HG02840 (cell line): ENCODE measurements around the gene MAP2K5.

ENCODE experiments used
- ATAC-seq: cut with Tn5 transposase; IDR thresholded peaks from one replicate; pipeline ENCODE4 v1.9.1; 2021; ENCODE audit warnings: mild to moderate bottlenecking, moderate library complexity, moderate number of reproducible peaks; ENCODE audit not compliant: unreplicated experiment, low FRiP score

MAP2K5 gene

DNA sequence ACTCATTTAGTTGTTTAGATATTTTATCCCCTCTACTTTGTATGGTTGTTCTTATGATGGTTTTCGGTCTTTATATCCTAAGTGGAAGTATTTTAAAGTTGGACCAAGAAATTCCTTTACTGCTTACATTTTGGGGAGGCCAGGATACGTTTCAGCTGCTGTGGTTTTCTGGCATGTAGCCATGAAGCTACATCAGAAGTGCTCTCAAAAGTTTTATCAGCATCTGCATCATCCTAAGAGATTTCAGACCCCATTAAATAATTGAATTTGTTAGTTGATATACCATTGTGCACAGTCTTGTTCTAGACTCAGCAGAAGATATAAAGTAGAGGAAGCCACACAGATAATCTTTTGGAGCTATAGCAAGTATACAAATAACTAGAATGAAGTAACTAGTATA, 232.7 kb downstream of the MAP2K5 start:
- ATAC-seq: no peak

DNA sequence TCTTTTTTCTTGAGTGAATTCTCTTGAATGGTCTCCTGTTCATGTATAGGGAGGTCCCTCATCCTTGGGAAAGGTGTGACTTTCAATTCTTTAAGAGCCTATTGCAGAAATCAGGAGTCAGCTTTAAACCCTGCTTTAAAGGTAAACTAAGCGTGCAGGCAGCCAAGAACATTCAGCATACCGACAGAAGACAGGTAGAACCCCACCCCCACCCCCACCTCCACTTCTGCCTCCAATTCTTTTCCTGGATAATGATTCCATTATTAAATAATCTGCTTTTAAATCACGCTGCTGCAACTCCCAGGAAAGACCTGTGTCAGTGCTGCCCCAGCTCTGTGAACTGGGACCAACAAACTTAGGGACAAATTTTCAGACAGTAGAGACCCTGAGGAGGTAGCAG, 233.5 kb downstream of the MAP2K5 start:
- ATAC-seq: no peak

DNA sequence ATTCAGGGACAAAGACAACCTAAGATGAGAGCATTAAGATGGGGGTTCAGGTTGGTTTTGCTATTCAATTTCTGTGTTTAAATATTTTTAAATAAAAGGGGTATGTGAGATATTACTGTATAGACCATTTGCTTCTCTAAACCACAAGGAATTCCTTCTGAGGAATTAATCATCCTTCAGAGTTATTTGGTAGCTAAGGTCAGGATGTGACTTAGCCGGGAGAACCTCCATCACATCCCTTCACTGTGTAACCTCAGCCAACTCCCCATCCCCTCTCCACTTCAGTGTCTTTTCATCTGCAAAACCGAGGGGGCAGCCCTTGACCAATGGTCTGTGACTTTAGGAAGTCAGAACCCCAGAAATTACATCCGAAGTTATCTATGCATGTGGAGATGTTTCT, 234.1 kb downstream of the MAP2K5 start:
- no peak for ATAC-seq

DNA sequence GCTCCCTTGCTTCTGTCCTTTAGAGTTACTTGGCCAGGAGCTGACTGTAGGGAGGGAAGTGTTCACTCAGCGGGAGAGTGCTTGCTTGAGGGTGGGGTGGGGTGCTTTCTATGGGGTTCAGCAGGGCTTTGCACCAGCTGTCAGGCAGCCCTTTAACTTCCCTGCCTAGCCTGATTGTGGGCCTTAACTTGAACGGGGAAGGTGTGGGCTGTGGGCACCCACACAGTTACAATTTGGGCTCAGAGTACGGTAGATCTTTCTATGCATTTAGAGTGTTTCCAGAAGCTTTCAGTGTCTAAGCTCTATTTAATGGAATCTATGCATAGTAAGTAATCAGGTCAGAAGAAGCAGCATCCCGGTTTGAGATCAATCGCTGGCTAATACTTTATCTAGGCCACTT, 234.6 kb downstream of the MAP2K5 start:
- no peak for ATAC-seq

DNA sequence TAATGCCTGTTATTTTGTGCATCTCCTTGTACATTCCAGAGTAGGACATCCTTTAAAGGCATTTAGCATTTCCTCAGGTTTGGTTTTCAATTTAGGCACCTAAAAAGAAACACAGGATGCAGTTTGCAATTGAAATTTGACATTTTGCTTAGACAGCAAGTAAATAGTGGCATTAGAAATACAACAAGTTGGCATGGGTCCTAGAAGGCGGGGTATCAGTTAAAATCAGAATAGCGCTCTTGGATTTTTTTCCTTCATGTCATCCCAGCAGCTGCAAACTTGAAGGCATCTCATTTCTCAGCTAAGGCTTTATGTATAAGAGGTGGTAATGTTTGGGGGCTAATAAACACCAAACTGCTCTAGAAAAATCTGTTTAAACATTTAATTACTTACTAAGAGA, 235.3 kb downstream of the MAP2K5 start:
- ATAC-seq: no peak

DNA sequence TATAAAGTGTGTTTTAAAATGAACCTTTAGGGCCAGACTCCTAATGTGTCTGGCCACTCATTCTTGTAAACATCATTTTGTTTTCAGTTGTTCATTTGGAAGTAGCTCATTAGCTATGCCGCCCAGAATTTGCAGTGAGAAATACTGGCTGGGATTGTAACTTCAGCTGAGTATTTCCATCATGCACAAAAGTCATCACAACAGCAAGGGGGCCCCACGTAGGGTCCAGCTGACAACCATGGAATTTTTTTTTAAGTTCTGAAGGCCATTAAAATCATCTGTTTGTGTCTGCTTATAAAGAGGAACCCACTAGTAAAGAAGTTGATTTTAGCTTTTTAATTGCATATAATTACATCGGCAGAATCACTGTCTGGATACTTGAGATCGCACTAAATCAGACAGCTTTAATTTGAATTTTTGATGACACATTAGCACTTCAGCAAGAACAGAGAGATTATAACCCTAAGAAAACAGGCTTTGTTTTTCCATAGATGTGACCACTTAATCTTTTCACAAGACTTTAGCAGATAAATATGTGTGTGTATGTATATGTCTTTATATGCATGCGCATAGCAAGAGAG, 236.6 kb downstream of the MAP2K5 start:
- no peak for ATAC-seq

DNA sequence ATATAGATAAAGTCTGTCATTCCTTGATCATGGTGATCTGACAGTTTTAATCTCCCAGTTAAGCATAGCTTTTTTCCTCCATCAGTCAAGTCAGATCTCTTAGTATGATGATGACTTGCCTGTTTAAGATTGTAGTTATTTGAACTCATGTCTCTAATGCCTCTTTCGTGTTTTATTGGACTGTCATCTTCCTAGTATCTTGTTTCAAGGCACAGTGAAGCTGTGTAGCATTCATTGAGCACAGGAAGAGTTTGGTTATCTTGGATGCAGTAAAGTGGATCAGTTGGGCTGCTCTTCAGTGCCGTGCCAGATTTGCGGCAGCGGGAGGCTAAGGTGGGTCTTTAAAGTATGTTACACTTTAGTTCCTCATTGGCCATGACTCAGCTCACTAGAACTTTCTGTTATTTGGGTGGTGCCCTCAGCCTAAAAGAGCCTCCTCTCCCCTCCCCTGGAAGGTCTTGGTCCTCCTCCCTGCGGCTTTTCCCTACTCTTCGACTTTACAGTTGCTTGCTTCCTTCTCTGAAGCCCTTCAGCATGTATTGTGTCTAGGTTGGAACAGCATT, 237.1 kb downstream of the MAP2K5 start:
- ATAC-seq: no peak

DNA sequence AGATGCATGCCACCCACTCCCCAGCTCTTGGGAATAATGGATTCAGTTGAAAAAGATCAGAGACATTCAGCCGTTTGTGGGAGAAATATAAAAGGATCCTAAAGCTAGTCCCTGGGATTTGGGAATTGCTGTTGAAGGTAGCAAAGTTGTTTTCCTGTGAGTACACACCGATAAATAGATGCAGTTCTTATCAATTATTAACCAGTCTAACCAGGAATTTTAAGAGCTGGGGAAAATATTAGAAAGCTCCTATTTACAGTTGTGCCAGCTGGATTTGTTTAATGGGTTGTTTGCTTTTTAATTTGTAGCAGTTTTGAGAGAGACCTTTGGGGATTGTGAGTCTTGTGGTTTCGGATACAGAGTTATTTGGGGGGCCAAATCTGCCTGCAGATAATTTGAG, 238.6 kb downstream of the MAP2K5 start:
- ATAC-seq: no peak

DNA sequence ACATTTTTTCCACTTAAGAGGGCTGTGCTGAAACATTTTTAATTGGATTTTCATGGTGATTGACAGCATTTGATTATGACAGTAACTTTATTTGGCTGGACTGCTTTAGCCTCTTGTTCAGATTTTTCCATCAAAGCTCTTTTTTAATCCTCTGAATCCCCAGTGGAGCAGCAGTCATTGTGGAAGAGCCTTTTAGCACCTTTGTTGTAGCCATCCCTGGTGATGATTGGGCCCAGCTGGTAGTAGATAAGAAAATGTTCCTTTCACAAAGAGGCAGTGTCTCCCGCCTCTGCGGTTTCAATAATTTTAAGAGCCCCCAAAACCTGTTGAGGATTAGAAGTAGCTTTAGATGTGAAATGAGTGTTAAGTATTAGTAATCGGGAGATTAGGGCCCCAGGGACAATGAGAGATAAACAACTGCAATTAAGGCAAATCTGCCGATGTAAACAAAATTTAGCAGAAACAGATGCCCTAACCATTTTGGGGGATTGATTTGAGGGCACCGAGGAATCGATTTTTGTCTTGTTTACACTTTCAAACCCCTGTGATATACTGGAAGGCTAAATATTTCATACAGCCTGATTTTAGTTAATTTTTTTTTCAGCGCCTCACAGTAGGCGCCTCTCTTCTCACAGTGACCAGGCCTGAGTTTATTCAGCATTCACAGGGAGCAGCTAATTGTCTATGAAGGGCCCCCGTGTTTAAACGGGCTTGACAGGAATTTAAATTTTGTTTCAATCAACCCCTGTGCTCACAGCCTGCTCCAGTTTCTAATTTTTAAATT, 239.6 kb downstream of the MAP2K5 start:
- ATAC-seq: no peak

DNA sequence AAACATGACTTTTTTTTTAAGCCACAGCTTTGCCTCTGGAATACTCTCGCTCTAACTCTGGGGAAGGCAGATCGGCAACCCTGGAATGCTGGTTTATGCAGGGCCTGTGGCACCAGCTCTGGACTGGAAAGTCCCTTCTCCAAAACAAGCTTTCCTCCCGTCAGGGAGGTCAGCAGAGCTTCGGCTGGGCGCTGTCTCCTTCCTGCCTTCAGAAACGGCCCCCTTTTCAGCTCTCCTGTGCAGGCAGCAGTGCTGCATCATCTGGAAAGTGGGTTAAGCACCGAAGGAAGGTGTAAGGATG, 240.1 kb downstream of the MAP2K5 start:
- ATAC-seq: no peak

DNA sequence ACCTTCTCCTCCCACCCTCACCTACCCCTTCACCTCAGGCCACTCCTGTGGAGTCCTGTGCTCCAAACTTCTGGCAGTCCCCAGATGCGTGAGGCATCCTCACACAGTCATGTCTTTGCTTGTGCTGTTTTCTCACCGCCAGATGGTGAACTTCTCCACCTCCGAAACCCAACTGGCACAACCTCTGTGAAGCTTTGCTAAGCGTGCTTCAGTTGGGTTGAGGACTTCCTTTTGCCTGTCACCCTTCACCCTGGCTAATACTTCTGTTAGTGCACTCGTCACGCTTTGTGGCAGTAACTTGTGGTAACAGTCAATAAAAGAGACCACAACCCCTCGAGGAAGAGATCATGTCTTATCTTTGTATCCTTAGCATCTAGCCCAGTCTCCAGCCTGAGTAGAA, 240.8 kb downstream of the MAP2K5 start:
- peak; percentile 56 for ATAC-seq

DNA sequence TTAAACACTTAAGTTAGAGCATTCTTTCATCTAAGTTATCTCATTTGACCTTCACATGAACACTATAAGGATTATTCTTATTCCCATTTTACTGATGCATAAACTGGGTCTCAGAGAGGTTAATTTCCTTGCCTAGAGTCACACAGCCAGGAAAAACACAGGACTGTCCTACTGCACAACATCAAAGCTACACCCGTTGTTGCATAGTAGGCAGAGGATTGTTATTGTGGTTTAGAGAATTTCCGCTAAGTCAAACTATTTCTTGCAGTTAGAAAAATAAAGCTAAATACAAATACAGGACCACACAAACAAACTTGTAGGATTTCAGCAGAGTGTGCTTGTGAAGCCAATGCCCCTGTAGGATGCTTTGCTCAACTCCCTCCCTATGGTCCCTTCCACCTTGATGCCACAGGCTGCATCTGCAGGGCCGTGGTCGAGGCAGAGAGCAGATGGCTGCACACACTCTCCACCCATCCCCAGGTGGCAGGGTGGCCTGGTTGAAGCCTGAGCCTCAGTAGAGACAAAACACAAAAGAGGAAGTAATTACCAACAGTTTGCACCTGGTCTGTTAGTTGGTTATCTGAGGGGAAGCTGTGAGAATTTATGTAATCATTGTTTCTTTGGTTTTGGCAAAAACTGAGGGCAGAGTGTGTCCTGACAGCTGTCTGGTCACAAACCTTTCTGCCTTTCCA, 241.7 kb downstream of the MAP2K5 start:
- peak; percentile 72 for ATAC-seq

DNA sequence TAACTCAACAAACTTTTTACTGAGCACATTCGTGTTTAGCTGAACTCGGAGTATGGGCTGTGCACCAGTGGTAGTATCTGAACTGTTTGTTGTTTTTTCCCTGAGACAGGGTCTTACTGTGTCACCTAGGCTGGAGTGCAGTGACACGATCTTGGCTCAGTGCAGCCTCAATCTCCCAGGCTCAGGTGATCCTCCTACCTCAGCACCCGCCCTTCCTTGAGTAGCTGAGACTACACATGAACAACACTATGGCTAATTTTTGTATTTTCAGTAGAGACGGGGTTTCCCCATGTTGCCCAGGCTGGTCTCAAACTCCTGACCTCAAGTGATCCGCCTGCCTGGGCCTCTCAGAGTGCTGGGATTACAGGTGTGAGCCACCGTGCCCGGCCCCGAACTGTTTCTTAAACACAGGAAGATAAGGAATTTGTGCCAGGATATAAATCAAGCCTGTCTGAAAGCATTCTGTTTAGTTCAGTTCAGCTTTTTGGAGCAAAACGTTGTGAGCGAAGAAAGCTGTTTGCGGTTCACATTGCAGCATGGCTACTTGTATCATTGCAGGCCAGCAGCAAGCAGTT, 242.4 kb downstream of the MAP2K5 start:
- no peak for ATAC-seq

DNA sequence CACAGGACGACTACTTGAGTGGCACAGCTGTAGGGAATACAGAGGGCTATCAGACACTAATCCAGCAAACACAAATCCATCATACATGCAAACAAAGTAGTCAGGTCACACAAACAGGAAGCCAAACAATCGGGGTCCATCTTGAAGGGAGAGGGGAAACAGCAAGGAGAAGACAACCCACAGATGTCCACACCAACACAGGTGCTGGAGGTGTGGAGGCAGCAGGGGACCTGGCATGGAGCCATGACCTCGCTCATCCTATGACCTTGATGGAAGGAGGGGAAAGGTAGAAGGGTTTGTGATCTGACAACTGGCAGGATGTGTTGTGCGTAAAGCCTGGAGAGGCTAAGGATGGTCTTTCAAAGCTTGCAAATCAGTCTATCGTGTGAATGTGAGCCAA, 242.9 kb downstream of the MAP2K5 start:
- ATAC-seq: no peak

DNA sequence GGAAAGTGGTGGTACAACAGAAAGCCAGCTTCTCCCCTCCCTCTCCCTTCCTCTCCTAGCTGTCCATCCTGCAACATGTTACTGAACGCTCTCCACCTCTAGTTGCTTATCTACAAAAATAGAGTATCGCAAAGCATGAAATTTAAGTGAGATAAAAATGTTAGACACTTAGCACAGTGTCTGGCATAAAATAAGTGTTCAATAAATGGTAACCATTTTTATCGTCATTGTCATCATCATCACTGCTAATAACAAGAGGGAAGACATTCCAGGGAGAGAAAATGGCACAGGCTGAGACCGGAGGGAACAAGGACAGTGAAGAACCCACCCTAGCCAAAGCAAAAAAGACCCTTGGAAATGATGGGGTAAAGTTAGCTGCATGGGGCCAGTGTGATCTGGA, 244.1 kb downstream of the MAP2K5 start:
- ATAC-seq: no peak

DNA sequence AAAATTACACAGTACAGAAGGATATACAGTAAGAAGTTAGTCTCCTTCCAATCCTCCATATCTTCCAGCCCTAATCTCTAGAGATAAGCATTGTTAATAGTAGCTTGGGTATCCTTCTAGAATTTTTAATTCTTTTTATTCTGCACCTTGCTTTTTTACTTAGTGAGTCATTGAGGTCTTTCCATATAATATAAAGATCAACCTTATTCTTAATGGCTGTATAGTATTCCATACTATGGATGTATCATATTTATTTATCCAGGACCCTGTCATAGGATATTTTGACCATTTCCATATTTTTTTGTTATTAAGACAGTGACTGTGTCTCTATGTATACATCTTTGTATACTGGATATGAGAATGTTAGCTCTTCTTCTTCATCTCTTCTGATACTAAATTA, 246.5 kb downstream of the MAP2K5 start:
- no peak for ATAC-seq

DNA sequence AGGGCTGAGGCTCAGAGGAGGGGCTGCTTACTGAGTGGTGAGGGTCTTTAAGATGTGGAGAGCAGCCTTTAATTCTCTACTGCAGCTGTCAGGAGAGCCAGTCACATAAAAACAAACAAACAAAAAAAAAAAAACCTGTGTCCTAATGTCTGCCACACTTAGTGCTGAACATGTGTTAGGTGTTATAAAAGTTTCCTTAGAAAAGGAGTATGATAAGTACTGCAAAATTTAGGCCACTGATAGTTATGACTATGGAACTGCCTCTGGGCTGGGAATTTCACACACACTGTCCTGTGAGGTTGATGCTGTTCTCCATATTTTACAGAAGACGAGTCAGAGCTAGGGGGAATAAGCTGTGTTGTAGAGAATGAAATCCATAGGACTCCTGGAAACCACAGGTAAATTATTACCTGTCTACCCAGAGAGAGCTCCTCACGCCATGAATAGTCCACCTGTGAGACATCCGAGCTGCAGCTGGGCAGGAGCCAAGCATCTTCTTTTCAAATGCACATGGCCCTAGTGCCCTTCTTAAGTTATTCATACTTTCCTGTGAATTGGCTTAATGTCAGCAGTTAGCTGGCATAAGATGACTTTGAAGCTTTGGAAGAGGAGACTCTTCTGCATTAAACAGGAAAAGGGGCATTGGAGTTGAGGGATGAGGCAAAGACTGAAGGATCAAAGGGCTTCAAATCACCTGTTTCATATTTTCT, 248.3 kb downstream of the MAP2K5 start:
- ATAC-seq: no peak

DNA sequence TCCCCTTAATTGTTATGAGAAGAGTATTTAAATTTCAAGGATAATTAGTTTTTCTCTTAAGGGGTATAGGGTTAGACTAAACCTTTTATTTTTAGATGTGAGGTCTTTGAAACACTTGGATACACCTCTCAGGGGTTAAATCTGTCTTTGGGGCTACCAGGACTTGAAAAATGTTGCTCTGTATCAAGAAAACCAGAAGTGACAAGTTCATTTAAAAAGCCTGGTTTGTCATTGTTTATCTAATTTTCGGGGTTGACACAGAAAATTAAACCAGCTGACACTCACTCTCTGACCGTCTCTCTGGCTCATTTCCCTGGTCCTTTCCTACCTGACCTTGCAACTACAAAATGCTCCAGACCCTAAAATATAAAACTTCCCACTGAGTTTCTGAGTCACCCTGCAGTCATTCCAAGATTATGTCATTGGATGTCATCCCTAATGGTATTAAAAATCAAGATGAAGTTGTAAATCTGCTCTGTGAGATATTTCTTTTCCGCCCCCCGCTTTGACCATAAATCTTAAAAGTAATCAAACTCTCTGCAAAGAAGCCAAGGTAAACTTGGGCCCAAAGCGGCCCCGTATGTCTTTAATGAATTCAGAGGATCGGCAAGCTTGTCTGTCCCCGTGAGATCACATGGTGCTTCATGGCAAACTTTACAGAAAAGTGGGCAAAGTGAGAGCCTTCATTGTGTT, 249.9 kb downstream of the MAP2K5 start:
- no peak for ATAC-seq

DNA sequence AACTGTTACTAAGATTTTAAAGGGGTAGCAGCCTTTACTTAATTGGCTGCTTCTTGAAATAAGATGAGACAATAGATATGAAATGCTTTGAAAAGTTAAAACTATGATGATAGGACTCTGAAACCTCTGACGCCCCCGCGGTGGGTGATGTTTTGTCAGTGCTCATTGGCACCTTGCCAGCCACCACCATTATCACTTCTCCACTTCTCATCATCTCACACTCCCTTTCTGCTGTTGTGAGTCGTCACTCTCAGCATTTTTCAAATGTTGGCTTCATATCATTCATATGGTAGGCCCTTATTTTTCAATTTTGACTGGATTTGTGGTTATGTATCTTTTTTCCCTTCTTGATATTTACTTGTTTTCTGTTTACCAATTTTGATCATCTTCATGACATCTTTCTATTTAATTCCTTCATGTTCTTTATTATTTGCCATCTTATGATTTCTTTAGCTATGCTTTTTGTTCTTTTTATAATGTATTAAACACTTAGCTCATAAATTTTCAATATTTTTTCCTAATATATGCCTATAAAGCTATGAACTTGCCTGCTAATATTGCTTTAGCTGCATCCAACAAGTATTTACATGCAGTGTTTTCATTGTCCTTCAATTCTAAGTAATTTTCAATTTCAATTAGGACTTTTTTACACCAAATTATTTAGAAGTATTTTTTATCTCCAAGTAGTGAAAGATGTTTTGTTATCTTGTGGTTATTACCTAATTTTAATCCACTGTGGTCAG, 252.5 kb downstream of the MAP2K5 start:
- ATAC-seq: no peak
